ENCODE results near the gene ABCG5.

DNA sequence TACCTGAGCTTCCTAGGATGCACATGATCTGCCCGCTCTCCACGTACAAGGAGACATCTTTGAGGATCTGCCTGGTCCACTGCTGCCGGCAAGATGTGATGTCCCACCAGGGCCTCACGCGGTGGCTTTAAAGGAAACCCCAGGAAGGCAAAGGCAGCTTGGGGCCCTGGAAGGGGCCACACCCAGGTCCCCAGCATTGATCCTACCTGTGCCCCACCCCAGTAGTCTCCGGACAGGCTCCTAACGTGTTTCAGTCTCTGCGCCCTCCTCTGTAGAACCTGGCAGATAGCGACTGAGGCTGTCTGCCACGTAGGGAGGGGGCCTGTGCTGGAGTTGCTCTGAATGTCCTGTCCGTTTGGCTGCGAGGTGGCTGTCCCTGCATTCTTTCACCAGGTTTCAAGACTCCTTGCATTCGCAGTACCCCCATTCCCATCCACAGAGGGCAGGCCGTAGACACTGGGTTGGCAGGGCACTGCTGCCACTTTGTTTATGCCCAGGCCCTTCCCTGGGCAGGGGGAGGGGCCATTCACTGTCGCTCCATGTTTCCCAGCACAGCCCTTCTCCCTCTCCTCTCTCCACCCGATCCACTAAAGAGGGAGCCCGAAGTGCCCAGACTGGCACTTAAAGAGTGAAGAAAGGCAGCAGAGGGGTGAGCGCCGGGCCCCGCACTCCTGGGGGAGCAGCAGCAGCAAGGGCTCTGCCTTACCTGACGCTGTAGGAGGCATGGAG lies 644 bp downstream of the ABCG5 start:
- TF ChIP-seq, protein P1, sequence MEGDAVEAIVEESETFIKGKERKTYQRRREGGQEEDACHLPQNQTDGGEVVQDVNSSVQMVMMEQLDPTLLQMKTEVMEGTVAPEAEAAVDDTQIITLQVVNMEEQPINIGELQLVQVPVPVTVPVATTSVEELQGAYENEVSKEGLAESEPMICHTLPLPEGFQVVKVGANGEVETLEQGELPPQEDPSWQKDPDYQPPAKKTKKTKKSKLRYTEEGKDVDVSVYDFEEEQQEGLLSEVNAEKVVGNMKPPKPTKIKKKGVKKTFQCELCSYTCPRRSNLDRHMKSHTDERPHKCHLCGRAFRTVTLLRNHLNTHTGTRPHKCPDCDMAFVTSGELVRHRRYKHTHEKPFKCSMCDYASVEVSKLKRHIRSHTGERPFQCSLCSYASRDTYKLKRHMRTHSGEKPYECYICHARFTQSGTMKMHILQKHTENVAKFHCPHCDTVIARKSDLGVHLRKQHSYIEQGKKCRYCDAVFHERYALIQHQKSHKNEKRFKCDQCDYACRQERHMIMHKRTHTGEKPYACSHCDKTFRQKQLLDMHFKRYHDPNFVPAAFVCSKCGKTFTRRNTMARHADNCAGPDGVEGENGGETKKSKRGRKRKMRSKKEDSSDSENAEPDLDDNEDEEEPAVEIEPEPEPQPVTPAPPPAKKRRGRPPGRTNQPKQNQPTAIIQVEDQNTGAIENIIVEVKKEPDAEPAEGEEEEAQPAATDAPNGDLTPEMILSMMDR (IDR thresholded peaks at IDR 0.05): no peak
- TF ChIP-seq POLR2A (IDR thresholded peaks at IDR 0.05): no peak
